GM18519 (cell line): ENCODE data around the gene CNTN6.
"Not testable (repeated sequence)": the region's sequence is repeated elsewhere in the genome, so short reads cannot be mapped to it uniquely, and the experiment has no call there.

Experiments
- ATAC-seq: cut with Tn5 transposase; IDR thresholded peaks from one replicate; pipeline ENCODE4 v1.9.1; 2021; ENCODE audit warnings: mild to moderate bottlenecking, moderate library complexity; ENCODE audit not compliant: unreplicated experiment, low FRiP score

The CNTN6 gene

GRCh38 chr3:1272546-1273265 lies 179.9 kb downstream of the CNTN6 start:
- ATAC-seq: no peak

DNA sequence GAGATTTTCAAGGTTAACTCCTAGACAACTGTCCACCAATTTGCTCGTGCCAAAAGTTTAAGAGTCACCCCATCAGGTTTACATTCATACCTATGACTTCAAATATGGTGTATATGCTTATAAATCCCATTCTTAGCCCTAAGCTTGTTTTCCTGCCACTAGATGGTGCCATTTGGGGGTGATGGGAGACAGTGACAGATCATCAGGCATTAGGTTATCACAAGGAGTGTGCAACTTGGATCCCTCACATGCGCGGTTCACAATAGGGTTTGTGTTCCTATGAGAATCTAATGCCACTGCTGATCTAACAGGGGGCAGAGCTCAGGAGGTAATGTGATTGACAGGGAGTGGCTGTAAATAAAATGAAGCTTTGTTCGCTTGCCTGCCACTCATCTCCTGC lies 182.7 kb downstream of the CNTN6 start:
- no peak for ATAC-seq

- ATAC-seq: no peak
Observed at GRCh38 chr3:1287815-1288214, 195.0 kb downstream of the CNTN6 start.

DNA sequence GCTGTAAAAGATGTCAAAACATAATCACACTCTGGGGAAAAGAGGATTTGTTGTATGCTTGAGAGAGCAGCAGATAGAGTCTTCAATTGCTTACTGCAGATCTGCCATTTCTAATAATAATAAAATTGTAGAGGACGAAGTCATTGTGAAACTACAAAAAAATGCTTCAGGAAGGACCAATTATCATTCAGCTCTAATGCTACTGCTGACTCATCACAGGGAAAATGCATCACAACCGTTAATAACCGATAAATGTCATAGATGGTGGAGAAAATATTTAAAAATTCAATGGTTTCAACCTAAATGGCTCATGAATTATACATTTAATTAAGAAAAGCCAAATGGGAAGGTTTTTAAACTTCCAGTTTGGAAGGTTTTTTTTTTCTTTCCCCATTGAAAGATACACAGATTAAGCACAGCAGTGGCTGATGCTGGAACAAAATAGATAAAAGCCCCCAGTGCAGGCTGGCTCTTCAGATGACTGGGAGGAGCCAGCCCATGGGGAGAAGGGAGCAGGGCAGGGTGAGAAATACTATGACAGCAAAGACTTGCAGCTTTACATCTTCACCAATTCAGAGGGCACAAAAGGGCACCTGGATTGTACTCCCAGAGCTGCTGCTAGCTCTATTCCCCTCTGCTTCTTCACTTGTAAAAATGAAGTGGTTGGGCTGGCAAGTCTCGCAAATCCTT lies 196.1 kb downstream of the CNTN6 start:
- no peak for ATAC-seq

- ATAC-seq: no peak
Observed at GRCh38 chr3:1292571-1293071, 199.8 kb downstream of the CNTN6 start.

DNA sequence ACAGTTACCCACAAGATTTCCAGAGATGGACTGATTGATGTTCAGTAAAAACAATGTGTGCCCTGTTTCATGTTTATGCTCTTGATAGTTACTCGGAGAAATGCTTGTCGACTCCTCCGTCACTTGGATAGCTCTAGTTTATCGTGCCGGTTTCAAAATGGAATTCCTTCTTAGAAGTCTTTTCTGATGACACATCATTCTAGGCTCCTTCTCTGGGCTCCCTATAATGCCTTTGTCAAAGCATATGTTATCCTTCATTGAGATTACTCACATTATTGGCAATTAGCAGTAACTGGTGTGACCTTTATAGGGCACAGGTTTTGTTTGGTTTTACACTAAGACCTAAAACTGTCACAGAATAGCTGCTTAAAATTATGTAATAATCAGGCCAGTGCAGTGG lies 201.8 kb downstream of the CNTN6 start:
- no peak for ATAC-seq

DNA sequence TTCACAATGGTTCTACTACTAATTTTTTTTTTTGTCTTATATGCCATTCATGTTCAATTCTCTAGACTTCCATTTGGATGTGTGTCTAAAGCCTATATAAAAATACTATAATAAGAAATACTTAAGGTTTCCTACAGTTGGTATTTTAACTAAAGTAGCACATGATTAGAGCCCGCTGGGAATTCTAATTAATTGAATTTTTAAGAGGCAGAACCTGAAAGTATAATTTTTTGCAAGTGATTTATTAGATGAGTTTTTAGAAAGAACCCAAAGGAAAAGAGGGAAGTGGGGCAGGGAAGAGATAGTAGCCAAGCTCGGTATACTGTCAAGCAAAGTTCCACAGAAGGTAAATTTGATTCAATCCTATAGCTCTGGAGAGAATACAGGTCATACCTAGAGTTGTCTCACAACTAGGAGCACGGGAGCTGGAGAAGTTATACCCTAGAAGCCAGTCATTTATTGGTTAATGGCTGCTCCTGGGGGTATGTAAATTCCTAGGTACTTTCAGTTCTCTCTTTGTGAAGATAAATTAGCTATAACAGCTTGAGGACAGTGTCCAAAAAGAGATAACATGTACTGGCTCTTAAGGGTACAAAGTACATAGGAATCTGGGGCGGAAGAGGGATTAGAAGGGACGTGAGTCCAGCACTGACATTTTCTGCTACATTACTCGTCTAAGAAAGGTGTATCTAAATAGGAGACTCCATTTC lies 225.6 kb downstream of the CNTN6 start:
- ATAC-seq: no peak

DNA sequence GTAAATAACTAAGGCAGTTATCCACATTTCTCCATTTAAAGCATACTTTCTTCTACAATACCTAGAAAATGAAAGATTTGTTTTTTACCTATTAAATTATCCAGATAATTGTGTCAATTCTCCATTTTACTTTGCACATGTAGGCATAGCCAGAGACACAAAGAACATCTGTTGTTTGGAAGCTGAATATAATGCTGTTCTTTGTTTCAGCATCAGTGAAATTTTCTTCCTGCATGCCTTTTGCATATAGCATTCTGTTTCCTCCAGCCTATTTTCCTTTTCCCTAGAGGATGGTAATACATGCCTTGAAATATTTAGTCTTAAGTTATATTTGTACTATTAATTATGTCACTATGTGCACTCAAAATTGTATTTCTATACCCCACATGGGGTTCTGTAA lies 233.7 kb downstream of the CNTN6 start:
- ATAC-seq: no peak

GRCh38 chr3:1330107-1330506 lies 237.3 kb downstream of the CNTN6 start:
- ATAC-seq: no peak

DNA sequence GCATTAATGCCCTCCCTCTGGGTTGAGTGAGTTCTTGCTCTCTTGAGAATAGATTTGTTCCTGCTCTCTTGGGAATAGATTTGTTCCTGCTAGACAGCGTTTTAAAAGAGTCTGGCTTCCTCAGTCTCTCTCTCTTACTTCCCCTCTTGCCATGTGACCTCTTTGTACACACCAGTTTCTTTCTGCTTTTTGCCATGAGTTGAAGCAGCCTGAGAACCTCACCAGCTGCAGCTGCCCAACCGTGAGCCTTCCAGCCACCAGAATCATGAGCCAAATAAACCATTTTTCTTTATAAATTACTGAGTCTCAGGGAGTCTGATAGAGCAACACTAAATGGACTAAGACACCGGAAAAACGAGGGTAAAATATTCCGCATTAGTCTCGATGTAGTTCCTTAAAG lies 253.6 kb downstream of the CNTN6 start:
- no peak for ATAC-seq

DNA sequence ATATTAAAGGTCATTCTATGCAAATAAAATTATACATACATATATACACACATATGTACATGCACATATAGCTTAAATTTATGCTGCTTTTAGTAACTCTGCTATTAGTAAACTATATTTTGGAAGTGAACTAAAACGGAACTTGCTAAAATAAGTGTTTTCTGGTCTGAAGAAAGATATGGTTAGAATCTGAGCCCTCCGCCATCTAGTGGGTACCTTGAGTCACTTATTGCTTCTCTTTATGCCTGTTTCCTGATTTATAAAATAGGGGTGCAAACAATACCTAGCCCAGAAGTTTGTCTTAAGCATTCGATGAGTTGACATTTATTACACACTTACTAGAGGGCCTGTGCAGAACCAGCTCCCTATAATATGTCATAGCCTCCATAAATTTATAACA lies 255.7 kb downstream of the CNTN6 start:
- no peak for ATAC-seq

DNA sequence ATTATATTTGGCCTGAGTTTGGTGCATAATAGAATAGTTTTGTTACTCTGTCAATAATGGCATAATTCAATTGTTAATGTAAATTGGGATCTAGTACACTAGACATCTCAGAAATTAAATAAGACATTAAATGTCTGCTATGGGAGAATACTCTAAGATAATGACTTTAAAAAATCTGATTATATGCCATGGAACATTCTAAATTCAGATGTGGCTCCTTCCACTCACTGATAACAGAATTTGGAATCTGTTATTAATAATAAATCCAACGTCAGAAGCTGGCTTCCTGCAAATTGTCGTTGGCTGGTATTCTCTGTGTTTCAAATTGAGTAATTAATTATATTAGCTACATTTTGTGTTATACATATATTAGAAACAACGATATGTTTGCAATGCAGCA lies 258.1 kb downstream of the CNTN6 start:
- no peak for ATAC-seq

- no peak for ATAC-seq
Observed at GRCh38 chr3:1355691-1356090, 262.9 kb downstream of the CNTN6 start.

DNA sequence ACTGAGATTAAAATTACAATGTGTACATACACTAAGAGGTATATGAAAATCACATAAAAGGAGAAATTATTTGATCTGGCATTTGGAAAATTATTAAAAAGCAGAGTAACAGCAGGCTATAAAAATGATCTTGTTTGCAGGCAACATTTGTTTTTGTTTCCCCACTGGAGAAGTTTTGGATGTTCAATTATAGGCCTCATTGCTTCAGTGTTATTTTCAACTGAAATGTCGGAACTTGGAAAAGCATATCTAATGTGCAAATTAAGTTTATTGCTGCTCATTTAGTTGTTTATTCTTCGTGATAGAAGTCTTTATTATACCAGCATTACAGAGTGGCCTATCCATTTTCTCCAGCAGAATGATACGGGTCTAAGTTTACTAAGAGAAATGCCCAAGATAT lies 263.3 kb downstream of the CNTN6 start:
- no peak for ATAC-seq

DNA sequence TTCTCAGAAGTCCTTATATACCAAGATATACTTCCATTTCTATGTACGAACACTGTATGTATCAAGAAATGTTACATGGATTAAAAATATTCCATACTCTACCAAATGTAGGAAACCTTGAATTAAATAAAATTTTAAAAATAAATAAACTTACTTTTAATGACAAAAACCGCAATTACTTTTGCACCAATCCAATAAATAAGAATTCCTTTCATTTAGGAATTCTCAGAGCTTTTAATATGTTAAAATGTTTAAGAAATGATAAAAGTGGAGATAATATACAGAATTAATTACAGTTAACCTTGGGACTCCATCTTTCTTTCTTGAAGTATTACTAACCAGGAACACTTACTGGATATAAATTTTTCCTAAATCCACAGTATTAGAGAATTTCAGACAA lies 272.7 kb downstream of the CNTN6 start:
- ATAC-seq: no peak

- no peak for ATAC-seq
Observed at GRCh38 chr3:1374471-1374870, 281.6 kb downstream of the CNTN6 start.

DNA sequence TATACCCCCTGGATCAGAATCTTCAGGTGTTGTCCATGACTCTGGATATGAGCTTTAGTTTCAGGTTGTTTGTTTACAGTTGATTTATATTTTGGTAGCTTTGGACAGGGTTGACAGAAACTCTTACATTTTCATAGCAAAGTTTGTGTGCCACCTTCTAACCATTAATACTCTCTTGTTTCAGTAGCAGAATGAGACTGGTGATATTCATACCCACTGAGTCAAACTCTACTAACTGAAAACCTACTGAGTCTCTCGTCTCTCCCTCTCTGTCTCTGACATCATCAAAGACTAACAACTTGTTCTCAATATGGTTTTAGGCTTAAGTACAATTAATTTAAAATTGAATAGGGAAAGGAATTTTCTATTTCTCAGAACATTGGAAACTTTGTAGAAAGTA lies 282.3 kb downstream of the CNTN6 start:
- ATAC-seq: no peak

GRCh38 chr3:1380926-1381646 lies 288.3 kb downstream of the CNTN6 start:
- peak; percentile 82 for ATAC-seq

GRCh38 chr3:1381647-1382036 lies 288.8 kb downstream of the CNTN6 start:
- ATAC-seq: peak; percentile 31

- ATAC-seq: not testable (repeated sequence)
Observed at GRCh38 chr3:1387396-1387905, 294.6 kb downstream of the CNTN6 start.

DNA sequence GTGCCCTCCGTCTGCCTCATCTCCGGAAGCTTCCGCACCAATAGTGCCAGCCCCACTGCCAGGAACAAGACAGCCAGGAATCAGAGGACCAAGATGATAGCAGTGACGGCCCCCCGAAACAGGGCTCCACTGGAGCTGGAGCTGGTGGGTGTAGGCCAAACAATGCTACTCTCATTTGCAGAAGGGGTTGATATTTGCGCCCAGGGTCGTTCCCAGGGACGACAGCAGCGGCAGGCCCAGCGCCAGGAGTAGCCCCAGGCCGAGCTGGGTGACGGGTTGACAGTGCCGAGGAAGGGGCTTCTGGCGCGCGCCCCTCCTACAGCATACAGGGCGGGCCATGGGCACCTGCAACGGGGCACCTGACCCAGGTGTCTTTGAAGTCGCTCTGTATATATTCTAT lies 301.4 kb downstream of the CNTN6 start:
- no peak for ATAC-seq
